Neutrophil (primary cell): ENCODE data around the gene LRP2.
"Not testable (repeated sequence)": the region's sequence is repeated elsewhere in the genome, so short reads cannot be mapped to it uniquely, and the experiment has no call there.

Experiments
- H3K27ac ChIP-seq: fragments of 200-600 bp; sonication (generic); 2 replicates; pipeline ENCODE4 v1.5.1; 2016; ENCODE audit warnings: mild to moderate bottlenecking, moderate library complexity
- H3K27me3 ChIP-seq: fragments of 200-600 bp; sonication (generic); 2 replicates; pipeline ENCODE4 v1.6.0; 2016; ENCODE audit warnings: mild to moderate bottlenecking
- H3K36me3 ChIP-seq: fragments of 200-600 bp; sonication (generic); 2 replicates; pipeline ENCODE4 v1.5.1; 2017
- H3K4me1 ChIP-seq, 2 experiments: fragments of 200-600 bp in 1 of 2; sonication (generic) in 1 of 2; 1 replicate in 1 of 2; 2 replicates in 1 of 2; pipeline versions ENCODE4 v1.5.1 to v1.6.1; 2013 to 2016; ENCODE audit warnings: low read depth in 1 of 2, low read length in 1 of 2, mild to moderate bottlenecking in 1 of 2, moderate library complexity in 1 of 2; ENCODE audit not compliant: control insufficient read depth in 1 of 2, insufficient read depth in 1 of 2
- H3K4me3 ChIP-seq, 2 experiments: fragments of 200-600 bp in 1 of 2; sonication (generic) in 1 of 2; 1 replicate in 1 of 2; 2 replicates in 1 of 2; pipeline ENCODE4 v1.5.1; 2013 to 2016; ENCODE audit warnings: low read depth in 1 of 2, low read length in 1 of 2, mild to moderate bottlenecking in 1 of 2, moderate library complexity in 1 of 2
- H3K9me3 ChIP-seq: fragments of 200-600 bp; sonication (generic); 2 replicates; pipeline ENCODE4 v1.5.1; 2016
- CTCF ChIP-seq: fragments of 200-600 bp; sonication (generic); IDR thresholded peaks from 2 replicates; pipeline ENCODE4 v1.5.1; 2016; ENCODE audit warnings: antibody characterized with exemption

Gene LRP2

GRCh38 chr2:169323841-169324240, 38.5 kb downstream of the LRP2 start:
- H3K9me3 ChIP-seq: no peaks in the 10 kb centered on the region
- TF ChIP-seq CTCF: no peak
- H3K4me1 ChIP-seq: no peaks in the 10 kb centered on the region
- H3K27ac ChIP-seq: no peak overlapping the region
- H3K27me3 ChIP-seq: peaks cover 28% of the 10 kb centered on the region
- no peaks in the 10 kb centered on the region for H3K36me3 ChIP-seq
- no peak overlapping the region for H3K4me3 ChIP-seq

GRCh38 chr2:169320561-169320960, 41.8 kb downstream of the LRP2 start:
- no peak for TF ChIP-seq CTCF
- Histone ChIP-seq H3K4me3 (no peak overlapping the region), H3K27ac (no peak overlapping the region), H3K4me1 (no peaks in the 10 kb centered on the region), H3K9me3 (no peaks in the 10 kb centered on the region), H3K36me3 (no peaks in the 10 kb centered on the region), H3K27me3 (peaks cover 28% of the 10 kb centered on the region)

- TF ChIP-seq CTCF: no peak
- H3K4me1 ChIP-seq: no peaks in the 10 kb centered on the region
- H3K27me3 ChIP-seq: no peaks in the 10 kb centered on the region
- H3K36me3 ChIP-seq: no peaks in the 10 kb centered on the region
- no peaks in the 10 kb centered on the region for H3K9me3 ChIP-seq
- H3K4me3 ChIP-seq: no peak overlapping the region
- no peak overlapping the region for H3K27ac ChIP-seq
Measured at GRCh38 chr2:169315357-169315756, 47.0 kb downstream of the LRP2 start.

GRCh38 chr2:169308349-169308748, 54.0 kb downstream of the LRP2 start:
- not testable (repeated sequence) for H3K27me3 ChIP-seq, H3K27ac ChIP-seq, H3K36me3 ChIP-seq, H3K4me3 ChIP-seq, H3K9me3 ChIP-seq, H3K4me1 ChIP-seq

GRCh38 chr2:169304689-169305088, 57.6 kb downstream of the LRP2 start:
- not testable (repeated sequence) for H3K9me3 ChIP-seq, H3K27ac ChIP-seq, H3K4me1 ChIP-seq, H3K36me3 ChIP-seq, H3K4me3 ChIP-seq
- peaks cover 30% of the 10 kb centered on the region for H3K27me3 ChIP-seq

- H3K9me3 ChIP-seq: no peaks in the 10 kb centered on the region
- H3K4me3 ChIP-seq: no peak overlapping the region
- H3K36me3 ChIP-seq: no peaks in the 10 kb centered on the region
- TF ChIP-seq CTCF: no peak
- no peak overlapping the region for H3K27ac ChIP-seq
- peaks cover 34% of the 10 kb centered on the region for H3K27me3 ChIP-seq
- no peaks in the 10 kb centered on the region for H3K4me1 ChIP-seq
Measured at GRCh38 chr2:169303579-169304305, 58.6 kb downstream of the LRP2 start.
